HL-60 (cell line): ENCODE measurements around the gene WDR11.

Experiments
- CTCF ChIP-seq: IDR thresholded peaks from one replicate; pipeline ENCODE4 v1.5.1; 2011; ENCODE audit warnings: low read length, control low read depth, inconsistent platforms; ENCODE audit not compliant: insufficient read depth
- GABPA ChIP-seq: IDR thresholded peaks from 2 replicates; pipeline ENCODE4 v1.6.1; 2012; ENCODE audit warnings: low read depth
- POLR2AphosphoS5 ChIP-seq: IDR thresholded peaks from 2 replicates; pipeline ENCODE4 v1.6.1; 2012; ENCODE audit warnings: low read depth
- SPI1 ChIP-seq: IDR thresholded peaks from 2 replicates; pipeline ENCODE4 v1.6.1; 2012; ENCODE audit warnings: low read depth, mild to moderate bottlenecking, borderline replicate concordance
- TF ChIP-seq, protein P1 (sequence below): IDR thresholded peaks from 2 replicates; pipeline ENCODE4 v1.6.1; 2012; ENCODE audit warnings: low read depth; ENCODE audit not compliant: insufficient replicate concordance

DNA sequence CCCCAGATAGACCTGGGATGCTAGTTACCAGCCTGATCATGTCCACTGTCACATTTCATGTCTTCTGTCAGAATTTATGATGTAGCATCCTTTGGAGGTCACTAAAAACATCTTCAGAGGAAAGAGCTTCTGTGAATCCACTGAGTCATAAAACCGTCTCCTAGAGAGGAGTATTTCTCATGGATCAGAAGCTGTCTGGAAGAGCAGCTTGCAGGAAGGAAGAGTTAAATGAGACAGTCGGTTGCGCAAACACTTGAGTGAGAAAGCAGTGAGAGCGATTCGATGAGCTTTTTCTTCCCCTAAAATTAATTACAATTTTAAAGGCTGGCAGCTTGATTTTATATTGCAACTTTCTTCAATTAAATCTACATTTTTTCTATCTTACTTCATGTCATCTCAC lies 47.2 kb upstream of the WDR11 start:
- no peak for TF ChIP-seq CTCF
- no peak for TF ChIP-seq GABPA
- TF ChIP-seq, protein P1, sequence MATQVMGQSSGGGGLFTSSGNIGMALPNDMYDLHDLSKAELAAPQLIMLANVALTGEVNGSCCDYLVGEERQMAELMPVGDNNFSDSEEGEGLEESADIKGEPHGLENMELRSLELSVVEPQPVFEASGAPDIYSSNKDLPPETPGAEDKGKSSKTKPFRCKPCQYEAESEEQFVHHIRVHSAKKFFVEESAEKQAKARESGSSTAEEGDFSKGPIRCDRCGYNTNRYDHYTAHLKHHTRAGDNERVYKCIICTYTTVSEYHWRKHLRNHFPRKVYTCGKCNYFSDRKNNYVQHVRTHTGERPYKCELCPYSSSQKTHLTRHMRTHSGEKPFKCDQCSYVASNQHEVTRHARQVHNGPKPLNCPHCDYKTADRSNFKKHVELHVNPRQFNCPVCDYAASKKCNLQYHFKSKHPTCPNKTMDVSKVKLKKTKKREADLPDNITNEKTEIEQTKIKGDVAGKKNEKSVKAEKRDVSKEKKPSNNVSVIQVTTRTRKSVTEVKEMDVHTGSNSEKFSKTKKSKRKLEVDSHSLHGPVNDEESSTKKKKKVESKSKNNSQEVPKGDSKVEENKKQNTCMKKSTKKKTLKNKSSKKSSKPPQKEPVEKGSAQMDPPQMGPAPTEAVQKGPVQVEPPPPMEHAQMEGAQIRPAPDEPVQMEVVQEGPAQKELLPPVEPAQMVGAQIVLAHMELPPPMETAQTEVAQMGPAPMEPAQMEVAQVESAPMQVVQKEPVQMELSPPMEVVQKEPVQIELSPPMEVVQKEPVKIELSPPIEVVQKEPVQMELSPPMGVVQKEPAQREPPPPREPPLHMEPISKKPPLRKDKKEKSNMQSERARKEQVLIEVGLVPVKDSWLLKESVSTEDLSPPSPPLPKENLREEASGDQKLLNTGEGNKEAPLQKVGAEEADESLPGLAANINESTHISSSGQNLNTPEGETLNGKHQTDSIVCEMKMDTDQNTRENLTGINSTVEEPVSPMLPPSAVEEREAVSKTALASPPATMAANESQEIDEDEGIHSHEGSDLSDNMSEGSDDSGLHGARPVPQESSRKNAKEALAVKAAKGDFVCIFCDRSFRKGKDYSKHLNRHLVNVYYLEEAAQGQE, result no peak
- TF ChIP-seq POLR2AphosphoS5, result no peak
- TF ChIP-seq SPI1, result no peak
